DMS53 treated with DMSO at 0.1 percent for 48 hours (cell line): ENCODE measurements around the gene PKN2.

Experiments used
- DNase-seq: peaks from one replicate; lab custom pipeline; 2025; ENCODE audit not compliant: unreplicated experiment; lab: John Stamatoyannopoulos, UW

PKN2 gene

DNA sequence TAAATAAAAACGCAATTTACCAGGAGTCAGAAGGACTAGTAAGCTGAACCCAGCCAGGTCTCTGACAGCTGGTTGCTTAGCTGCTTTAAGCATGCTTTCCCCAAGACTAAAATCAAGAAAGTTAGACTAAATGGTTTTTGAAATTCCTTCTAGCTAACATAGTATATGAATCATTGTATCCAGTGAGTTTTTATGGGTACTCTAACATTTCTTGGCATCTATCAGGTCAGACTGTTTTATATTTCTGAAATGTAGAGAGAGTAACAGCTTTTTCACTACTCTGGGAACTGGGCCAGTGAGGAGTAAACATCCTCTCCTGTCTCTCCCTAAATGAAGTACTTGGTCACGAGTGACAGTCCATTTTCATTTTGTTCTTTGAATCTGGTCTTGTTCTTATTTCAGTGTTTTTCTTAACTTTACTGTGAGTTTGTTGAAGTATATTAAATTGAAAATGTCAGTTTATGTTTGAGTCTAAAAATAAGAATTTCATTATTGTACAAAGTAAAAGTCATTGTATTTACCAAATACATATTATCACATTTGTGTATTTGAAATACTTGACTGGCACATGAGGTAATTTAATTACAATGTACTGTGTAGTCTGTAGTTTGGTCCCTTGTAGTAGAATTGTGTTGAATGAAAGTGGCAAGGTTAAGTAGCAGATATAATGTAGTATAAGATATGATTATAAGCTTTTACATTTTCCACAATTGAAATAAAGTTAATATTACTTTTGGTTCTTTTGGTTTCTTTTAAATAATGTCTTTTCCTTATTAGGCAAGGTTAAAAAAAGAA is 47.6 kb downstream of the PKN2 start:
- DNase-seq = peak; percentile 60

DNA sequence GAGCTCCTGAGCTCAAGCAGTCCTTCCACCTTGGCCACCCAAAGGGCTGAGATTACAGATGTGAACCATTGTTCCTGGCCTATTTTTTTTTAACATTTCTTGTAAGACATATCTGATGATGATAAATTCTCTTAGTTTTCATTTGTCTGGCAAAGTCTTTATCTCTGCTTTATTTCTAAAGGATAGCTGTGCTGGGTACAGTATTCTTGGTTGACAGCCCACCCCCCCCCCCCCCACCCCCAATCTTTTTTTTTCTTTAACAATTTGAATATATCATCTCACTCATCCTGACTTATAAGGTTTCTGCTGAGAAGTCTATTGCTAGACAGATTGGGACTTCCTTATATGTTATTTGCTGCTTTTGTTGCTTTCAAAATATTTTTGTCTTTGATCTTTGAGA is 51.3 kb downstream of the PKN2 start:
- no peak for DNase-seq

DNA sequence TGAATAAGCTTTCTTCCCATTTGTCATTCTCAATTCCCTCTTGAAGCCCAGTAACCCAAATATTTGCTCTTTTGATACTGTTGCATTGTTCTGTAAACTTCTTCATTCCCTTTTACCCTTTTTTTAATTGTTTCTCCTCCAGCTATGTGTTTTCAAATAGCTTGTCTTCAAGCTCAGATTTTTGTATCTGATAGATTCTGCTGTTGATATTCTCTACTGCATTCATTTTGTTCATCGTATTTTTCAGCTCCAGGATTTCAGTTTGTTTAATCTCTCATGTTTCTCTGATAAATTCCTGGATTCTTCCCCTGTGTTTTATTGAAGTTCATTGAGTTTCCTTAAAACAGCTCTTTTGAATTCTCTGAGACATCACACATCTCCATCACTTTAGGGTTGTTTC is 51.8 kb downstream of the PKN2 start:
- DNase-seq = no peak

DNA sequence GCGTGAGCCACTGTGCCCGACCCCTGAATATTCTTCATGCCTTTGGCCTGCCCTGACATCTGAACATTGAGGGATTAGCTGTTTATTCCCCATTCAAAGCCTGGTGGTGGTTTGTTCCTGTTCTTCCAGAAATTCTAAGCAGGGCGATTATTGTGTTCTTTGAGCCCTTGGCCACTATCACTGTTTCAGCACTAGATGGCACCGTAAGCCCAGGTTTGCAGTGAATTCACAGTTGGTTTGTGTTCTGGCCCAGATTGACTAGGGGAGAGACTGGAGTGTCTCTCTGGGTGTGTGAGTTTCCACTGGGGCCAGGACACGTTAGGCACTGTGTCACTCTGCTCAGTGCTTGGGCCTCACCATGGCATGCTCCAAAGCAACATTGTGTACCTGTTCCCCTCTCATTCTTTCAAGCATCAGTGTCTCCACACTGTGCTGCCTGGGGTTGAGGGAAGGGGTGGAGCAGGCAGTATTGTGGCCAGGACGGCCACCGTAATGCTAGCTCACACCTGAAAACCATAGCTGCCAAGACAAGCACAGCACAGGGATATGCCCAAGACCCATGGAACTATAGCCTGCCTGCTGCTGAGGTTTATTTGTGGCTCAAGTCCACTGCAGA is 52.7 kb downstream of the PKN2 start:
- DNase-seq = peak; percentile 6

DNA sequence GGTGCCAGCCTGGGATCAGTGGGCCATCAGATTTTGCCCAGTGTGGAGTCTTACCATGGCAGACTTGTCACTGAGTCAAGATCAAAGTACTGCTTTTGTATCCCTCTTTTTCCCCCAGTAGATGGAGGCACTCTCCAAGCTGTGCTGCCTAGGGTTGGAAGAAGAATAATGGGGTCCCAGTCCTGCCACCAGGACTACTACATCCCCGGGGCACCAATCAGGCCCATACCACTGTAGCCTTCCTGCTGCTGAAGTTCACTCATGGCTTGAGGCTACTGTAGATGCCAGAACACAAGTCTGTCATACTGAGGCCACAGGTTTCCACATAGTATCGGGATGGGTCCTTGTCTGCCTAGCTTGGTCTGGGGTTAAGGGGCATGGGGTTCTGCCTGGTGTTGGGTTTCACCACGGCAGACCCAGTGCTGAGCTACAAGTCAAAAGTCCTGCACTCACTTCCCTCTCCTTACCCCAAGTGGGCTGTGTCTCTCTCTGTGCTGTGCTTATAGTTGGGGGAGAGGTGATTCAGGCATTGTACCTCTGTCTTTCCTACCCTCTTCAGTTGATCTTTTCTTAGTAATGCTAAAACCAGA is 53.4 kb downstream of the PKN2 start:
- DNase-seq = no peak

DNA sequence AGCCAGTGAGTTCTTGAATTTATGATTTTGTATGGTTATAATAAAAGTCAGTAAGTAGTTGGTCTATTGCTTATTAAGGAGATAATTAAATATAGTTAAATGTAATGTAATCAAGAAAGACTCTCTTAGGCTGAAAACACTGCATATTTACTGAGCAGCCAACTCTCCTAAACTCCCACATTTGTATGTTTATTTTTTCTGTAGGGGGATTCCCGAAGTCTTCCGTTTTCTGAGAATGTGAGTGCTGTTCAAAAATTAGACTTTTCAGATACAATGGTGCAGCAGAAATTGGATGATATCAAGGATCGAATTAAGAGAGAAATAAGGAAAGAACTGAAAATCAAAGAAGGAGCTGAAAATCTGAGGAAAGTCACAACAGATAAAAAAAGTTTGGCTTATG is 56.7 kb downstream of the PKN2 start:
- no peak for DNase-seq

DNA sequence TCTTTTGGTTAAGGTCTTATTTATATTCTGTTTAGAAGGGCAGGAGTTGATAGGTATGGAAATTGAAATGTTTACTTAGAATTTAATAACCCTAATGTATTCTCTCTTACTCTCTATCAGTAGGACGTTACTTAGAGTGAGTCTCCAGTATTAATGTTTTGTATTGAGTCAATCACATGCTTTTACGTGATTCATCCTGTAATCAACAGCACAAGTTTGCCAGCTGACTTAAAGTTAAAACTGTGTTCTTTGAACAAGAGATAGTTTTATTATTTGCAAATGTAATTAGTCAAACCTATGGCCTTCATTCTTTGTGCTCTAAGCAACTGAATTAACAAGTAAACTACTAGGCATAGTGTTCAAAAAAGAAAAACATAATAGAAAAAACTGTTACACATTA is 57.3 kb downstream of the PKN2 start:
- no peak for DNase-seq

DNA sequence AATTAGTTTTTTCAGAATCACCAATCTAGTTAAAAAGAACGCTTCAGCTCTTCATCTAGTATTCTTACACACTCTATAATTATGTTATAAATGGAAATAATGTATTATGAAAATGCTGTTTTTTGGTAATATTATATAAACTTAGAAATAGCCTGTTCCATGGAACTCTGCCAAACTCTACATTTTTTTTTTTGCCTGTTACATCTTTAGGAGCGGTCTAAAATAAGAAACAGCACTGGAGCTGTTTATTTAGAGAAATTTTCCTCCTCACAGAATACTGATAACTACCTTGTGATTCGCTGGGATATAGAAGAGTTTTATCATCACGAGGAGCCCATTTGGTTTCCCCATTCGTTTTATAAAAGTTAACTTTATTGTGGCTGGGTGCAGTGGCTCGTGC is 58.5 kb downstream of the PKN2 start:
- DNase-seq = no peak

DNA sequence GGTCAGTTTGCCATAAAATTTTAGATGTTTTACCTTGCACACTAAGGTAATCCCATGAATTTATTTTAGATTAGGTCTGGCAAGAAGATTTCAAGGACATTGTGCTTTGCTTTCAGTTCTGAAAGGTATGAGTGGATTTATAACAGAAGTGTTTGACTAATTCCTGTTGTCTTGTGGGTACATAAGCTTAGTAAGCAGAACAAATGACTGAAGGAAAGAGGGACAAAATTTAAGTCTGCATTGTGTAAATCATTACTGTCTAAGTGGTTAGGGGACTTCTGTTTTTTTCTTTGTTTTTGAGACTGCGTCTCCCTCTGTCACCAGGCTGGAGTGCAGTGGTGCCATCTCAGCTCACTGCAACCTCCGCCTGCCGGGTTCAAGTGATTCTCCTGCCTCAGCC is 60.1 kb downstream of the PKN2 start:
- DNase-seq = no peak

DNA sequence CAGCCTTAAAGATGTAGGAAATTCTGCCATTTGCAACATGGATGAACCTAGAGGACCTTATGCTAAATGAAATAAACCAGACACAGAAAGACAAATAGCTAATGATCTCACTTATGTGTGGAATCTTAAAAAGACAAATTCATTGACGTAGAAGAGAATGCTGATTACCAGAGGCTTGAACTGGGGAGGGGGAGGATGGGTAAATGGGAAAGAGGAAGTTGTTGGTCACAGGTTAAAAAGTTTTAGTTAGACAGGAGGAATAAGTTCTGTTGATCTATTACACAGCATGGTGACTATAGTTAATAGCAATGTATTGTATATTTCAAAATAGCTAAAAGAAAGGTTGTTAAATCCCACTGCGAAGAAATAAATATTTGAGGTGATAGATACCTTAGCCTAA is 62.8 kb downstream of the PKN2 start:
- no peak for DNase-seq

DNA sequence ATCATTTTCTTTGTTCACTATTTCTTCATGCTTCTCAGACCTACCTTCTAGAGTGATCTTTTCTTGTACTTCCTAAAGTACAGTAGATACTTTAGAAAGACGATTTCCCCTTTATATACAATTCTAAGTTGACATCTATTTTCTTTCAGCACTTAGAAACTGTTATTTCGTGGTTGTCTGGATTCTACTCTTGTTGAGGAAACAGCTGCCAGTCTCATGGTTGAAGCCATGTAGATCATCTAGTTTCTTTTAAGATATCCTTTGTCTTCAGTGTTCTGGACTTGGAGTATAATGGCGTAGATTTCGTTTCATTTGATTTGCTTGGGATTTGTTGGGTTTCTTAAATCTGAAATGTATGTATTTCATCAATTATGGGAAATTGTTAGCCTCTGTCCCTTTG is 67.6 kb downstream of the PKN2 start:
- DNase-seq = no peak

DNA sequence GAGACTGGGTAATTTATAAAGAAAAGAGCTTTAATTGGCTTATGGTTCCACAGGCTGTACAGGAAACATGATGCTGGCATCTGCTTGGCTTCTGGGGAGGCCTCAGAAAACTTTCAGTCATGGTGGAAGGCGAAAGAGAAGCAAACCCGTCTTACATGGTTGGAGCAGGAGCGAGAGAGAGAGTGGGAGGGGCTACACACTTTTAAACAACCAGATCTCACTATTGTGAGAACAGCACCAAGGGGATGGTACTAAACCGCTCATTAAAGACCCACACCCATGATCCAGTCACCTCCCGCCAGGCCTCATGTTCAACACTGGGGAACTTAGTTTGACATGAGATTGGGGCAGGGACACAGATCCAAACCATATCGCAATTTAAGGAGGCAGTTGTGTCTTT is 69.4 kb downstream of the PKN2 start:
- no peak for DNase-seq

DNA sequence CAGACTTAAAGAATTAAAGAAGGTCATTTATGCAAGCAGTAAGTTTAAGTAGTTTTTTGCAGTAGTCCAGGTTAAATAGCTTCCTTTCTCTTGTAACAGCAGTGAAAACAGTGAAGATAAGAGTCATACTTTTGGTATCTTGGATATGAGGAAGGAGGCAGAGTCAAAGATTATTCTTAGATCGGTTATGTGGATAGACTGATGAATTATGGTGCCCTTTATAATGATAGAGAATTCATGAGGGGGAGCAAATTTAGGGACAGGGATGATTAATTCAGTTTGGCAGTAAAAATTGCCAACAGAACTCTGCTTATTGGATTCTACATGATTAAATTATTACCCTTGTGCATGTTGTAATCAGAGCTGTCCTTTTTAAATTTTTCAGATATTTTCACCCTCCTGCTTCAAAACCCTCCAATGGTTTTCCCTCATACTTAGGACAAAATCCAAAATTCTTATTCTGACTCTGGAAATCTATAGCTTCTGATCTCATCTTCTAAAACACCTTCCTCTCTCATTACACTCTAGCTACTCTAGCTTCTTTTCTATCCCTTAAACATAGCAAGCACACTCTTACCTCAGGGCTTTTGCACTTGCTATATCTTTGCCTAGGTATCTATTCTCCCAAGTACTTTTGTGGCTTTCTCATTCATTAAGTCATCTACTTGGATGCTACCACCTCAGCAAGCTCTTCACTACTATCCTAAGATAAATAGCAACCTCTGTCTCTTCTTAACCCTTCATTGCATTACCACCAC is 79.8 kb downstream of the PKN2 start:
- DNase-seq = no peak

DNA sequence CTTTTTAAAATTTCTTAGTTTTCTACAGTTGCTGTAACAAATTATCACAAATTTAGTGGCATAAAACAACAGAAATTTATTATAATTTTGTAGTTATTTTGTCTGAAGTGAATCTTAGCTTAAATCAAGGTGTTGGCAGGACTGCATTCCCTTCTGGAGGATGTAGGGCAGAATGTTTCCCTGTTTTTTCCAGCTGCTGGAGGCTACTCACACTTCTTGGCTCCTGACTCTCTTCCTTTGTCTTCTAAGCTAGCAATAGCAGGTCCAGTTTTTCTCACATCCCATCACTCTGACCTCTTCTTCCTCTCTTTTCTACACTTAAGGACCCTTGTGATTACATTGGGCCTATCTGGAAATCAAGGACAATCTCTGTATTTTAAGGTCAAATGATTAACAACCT is 84.1 kb downstream of the PKN2 start:
- DNase-seq = no peak

DNA sequence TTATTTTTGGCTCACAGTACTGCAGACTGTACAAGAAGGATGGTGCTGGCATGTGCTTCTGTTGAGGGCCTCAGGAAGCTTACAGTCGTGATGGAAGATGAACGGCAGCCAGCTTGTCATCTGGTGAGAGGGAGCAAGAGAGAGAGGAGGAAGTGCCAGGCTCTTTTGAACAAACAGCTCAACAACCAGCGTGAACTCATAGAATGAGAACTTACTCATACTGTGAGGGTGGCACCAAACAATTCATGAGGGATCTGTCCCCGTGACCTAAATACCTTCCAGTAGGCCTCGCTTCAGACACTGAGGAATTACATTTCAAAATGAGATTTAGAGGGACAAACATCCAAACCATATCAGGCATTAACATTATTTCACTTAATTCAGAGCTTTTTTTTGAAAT is 84.7 kb downstream of the PKN2 start:
- no peak for DNase-seq

DNA sequence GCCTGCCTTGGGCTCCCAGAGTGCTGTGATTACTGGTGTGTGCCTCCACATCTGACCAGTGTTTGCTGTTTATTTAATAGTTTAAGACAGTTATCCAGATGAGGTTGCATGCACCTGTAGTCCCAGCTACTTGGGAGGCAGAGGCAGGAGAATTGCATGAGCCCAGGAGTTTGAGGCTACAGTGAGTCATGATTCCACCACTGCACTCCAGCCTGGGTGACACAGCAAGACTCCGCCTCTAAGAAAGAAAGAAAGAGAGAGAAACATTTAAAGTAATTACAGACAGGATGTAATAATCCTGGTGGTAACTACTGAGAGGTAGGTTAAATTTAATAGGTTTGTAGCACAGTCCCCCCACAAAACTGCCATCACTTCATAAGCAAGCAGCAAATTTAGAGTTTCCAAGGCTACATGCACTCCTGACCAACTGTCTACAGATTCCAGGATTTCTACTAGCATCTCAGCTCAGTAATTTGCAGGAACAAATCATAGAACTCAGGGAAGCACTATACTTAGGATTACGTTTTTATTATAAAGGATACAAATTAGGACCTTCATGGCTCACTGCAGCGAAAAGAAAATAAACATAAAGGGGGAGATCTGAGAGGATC is 89.6 kb downstream of the PKN2 start:
- DNase-seq = no peak

DNA sequence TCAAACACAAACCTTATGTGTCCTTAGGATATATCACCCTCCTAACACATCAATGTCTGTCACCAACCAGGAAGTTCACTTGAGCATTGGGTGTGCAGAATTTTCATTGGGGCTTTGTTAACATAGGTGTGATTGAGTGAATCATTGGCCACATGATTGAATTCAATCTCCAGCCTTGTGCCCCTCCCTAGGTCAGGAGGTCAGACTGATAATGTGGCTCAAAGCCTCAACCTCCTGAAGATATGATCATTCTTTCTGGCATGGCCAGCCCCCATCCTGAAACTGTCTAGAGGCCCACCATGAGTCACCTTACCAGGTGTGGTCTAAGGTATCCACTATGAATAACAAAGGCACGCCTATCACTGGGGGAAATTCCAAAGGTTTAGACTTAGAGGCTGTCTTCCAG is 90.1 kb downstream of the PKN2 start:
- DNase-seq = no peak

DNA sequence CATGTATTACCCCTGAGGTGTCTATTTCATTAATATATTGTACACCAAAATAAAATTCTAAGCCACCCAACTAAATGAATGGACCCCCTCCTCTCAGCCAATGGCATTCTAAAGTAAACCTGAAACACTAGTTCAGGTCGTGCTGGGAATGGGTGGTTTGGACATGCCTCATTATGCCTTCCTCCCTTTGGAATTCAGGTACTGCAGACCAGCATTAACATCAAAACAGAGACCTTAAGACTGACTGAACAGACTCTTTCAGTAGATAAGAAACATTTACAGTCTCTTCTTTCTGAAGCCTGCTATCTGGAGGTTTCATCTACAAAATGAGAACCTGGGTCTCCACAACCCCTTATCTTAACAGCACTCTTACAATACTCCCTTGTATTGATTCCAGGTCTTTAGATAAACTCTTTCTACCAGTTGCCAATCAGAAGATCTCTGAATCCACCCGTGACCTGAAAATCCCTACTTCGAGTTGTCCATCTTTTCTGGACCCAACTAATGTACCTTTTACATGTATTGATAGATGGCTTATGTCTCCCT is 93.6 kb downstream of the PKN2 start:
- no peak for DNase-seq

DNA sequence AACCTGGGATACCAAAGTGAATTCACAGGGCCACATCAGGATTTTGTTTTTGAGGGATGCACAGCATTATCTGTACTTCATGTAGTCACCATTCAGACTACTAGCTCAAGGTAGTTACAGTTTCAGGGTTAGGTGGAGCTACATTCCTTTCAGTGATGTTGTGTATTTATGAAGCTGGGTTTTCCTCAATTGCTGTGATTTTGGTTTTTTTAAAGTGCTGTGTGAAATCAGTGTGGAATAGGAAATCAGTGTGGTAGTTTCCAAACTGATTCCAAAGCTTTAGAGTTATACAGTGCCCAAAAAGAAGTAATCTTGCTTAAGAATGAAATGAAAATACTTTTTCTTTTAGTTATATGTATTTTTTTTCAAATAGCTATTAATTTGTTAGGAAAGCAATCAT is 95.8 kb downstream of the PKN2 start:
- DNase-seq = no peak

DNA sequence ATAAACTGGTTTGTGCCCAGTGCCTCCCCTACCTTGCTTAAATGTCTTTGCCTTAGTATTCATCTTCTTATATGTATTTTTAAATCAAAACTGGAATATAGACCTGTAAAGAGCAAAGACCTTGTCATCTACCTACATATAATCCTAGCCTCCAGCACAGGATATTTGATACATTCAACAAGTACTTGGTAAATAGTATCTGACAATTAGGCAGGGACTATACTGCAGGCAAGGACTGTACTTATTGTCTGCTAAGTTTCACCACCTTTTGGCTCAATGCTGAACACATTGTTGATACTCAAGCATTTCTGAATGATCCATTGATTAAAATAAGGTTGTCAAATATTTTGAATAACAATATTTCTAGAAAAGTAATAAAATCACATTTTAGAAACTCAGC is 96.4 kb downstream of the PKN2 start:
- DNase-seq = peak; percentile 51

DNA sequence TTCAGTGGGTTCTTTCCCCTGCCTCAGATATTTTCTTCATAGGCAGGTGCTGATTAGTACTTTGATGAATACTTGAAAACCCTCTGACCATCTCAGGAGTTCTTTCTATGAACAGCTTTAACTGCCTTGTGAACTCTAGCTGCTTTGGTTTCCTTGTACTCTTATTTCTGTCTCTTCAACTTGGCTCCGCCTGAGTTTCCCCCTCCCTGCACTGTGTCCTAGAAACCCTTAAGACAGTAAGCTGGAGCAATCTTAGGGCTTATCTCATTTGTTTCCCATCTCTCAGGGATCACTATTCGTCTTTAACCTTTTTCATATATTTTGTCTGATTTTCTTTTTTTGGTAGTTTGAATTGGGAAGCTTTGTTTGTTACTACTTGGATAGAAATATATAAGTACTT is 99.1 kb downstream of the PKN2 start:
- no peak for DNase-seq
